NCI-H748 (cell line): ENCODE results near the gene MAP7D3.
"Not testable (repeated sequence)": the region's sequence is repeated elsewhere in the genome, so short reads cannot be mapped to it uniquely, and the experiment has no call there.

Experiments used
- DNase-seq: peaks from one replicate; lab custom pipeline; 2025; ENCODE audit not compliant: unreplicated experiment; lab: John Stamatoyannopoulos, UW

Gene MAP7D3

DNA sequence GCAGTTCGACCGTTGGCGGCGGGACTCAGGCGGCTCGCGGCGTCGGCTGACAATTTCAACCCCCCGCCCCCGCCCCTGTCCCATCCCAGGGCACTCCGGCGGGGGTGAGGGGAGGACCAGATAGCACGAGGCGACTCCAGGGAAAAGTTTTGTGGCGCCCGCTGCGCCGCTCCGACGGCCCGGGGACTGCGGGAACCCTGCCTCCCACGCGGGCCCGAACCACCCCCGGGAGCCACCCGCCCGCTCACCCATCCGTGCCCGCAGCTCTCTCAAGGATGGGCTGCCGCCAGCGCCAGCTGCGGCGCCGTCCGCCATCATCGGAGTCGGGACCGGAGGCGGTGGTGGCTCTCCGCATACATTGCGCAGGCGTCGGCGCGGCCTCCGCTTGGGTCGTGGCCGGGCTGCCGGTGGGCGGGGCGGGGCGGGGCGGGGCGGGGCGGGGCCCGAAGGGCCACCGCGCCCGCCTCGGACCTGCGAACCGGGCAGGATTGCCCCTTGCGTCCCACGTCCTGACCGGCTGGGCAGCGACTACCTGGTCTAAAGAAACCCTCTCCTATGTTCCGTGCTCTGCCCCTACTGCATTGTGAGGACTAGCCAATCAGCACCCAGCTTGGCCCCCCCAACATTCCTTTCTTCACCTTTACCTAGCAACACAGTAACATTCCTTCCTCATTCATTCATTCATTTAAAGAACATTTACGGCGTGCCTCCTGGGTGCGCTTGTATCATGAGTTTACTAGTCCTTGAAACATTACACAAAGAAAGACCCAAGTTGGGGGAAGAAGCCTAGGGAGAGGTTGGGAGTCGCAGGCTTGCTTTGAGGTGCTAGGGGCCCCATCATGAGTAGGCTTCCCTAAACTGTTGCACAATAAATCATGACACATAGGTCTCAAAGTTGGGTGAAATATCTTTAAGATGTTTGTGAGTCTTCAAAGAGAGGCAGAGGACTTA lies at the start of gene MAP7D3:
Gene MAP7D3 (minus strand): TSS at position 360 of the 951 bp plus-strand sequence. CDS start 42 bp downstream, at position 318.
- DNase-seq = peak; percentile 77

GRCh38 chrX:136300721-136301120 lies 49.5 kb upstream of the MAP7D3 start, which contains the start of gene ADGRG4:
Gene ADGRG4, plus strand, starts transcription at chrX:136300963. Its CDS starts 7,815 bp downstream, at chrX:136308778.
- DNase-seq = not testable (repeated sequence)

DNA sequence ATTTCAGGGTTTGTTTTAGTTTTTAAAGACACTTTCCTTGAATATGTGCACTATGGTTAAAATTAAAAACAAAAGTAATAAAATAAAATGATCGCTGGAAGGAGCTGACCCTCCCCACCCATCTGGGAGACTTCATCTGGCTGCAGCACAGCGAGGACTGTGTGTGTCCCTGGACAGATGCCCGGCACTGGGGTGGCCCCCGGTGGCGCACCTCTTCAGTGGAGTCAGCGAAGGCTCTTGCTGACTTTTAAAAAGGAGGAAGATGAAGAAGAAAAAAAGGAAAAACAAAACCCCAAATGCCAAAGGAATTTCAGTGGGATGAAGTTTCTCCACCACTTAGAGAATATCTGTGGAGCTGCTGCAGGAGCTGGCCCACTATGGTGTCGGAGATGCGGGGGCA lies 44.2 kb upstream of the MAP7D3 start:
- DNase-seq = no peak

GRCh38 chrX:136292656-136293055 lies 41.5 kb upstream of the MAP7D3 start:
- no peak for DNase-seq

GRCh38 chrX:136291824-136292223 lies 40.6 kb upstream of the MAP7D3 start:
- DNase-seq = no peak

DNA sequence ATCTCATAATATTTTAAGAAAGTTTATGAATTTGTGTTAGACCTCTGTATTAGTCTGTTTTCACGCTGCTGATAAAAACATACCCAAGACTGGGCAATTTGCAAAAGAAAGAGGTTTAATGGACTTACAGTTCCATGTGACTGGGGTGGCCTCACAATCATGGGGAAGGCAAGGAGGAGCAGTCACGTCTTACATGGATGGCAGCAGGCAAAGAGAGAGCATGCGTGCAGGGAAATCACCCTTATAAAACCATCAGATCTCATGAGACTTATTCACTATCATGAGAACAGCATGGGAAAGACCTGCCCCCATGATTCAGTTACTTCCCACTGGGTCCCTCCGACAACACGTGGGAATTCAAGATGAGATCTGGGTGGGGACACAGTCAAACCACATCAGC lies 35.2 kb upstream of the MAP7D3 start:
- not testable (repeated sequence) for DNase-seq

GRCh38 chrX:136275553-136275952 lies 24.4 kb upstream of the MAP7D3 start:
- DNase-seq = no peak

DNA sequence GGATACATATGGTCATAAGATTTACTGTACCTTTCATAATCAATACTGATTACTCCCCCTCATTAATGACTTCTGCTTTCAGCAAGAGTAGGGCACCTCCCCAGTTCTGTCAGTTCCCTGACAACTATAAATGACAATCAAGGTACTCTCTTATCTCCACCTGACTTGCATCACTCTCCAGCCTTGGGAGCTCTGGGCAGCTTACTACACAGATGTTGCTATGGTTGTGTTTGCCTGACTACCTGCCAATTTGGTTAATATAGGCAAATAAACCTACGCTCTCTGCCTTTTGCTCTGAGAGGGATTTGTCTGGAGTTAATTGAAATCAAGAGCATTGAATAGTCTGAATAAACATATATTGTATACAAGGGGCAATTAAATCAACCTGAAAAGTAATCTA lies 22.8 kb upstream of the MAP7D3 start:
- DNase-seq = peak; percentile 65

GRCh38 chrX:136272325-136272724 lies 21.1 kb upstream of the MAP7D3 start:
- no peak for DNase-seq

DNA sequence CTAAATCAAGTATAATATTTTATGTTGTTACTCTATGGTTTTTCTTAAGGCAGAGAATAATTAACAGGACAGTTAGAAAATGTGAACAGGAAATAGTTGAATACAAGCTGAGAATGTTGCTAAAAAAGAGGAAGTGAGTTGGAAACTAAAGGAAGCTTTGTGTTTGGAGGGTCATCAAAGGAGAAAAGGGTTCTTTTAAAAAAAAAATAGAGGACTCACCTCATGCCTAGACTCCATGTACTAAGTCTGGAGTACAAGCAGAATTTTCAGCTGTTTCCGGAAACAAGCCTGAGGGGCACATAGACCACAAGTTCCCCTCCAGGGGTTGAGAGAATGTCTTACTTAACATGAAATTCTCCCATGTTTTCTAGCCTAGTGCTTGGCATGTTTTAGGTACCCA lies 20.1 kb upstream of the MAP7D3 start:
- no peak for DNase-seq

DNA sequence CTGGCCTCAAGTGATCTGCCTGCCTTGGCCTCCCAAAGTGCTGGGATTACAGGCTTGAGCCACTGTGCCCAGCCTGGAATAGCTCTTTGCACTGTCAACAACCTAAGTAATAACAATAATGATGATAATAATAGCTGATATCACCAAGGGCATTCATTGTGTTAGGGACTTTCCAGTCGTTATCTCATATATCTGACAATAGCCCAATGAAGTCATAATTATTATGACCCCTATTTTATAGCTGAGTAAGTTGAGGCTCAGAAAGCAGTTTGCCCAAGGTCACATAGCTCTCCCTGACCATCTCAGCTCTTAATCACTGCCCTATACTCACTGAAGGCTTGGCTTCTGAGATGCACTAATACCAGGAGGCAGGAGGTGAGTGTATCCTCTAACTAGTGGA lies 18.7 kb upstream of the MAP7D3 start:
- no peak for DNase-seq

DNA sequence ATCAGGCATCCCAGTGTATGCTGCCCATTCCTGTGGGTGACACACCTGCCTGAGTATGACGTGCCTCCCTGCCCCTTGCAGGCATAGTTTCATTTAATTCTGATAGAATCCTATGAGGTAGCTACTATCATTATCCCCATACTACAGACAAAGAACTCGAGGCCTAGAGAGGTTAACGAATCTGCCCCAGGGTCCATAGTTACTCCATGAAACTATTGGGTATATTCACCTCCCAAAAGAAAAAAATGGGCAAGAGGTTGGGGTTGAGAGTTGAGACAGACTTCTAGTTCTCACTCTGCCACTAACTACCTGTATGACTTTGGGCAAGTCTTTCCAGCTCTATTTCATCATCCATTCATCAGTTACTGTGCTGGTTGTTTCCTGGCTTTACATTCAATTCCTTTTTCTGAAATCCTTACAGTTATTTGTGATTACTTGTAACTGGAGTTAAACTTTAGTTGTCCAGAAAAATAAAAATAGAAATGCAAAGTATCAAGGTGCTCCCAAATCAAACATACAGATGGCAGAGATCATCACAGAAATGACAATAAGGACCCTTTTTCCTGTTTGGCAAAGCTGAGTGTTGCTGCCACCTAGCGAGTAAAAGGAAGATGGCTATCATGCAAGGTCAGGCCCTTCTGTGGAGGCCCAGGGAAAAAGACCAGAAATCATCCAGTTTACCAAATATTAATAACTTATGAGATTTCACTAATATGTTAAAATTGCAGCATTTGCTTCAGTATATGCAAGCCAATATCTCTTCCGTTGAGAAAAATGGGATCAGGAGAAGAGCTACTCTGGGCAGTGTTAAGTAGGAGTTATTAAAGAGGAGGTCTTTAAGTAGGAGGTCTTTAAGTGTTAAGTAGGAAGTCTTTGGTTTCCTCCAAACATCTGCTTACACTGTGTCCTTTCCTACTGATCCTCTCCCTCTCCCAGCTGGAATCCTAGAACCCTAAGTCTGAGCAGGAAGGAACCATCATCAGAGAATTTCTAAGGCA lies 17.1 kb upstream of the MAP7D3 start:
- DNase-seq = peak; percentile 48

DNA sequence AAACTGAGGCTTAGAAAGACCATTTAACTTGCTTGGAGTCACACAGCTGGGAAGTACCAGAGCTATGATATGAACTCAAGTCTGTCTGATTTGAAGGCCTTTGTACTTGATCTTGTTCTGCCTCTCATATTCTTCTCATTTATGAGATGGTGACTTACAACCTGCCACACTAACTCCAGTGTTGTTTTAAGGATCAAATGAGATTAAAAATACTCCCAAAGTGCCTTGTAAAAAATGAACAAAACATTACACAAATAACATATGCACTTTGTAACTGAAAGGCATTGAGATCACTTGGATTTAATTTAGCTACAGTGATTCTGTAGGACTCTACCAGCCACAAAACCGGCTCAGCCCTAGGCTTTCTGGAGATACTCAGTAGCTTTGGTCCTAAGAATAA lies 15.6 kb upstream of the MAP7D3 start:
- DNase-seq = no peak

GRCh38 chrX:136262812-136263315 lies 11.7 kb upstream of the MAP7D3 start:
- DNase-seq = no peak

DNA sequence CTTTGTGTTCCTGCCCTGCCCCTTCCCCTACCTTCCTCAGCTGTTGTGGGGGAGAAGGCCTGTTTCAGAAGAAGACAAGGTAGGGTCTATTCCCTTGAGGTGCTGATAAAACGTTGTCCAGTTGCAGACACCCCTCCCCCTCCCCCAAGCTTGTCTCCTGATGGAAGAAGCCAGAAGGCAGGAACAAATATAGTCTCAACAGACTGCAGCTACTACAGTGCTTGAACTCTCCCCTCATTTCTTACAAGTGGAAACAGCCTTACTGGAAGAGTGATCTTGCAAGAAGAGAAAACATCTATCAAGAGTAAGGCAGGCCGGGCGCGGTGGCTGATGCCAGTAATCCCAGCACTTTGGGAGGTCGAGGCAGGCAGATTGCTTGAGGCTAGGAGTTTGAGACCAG lies 11.0 kb upstream of the MAP7D3 start:
- DNase-seq = no peak

GRCh38 chrX:136261321-136261720 lies 10.1 kb upstream of the MAP7D3 start:
- no peak for DNase-seq

DNA sequence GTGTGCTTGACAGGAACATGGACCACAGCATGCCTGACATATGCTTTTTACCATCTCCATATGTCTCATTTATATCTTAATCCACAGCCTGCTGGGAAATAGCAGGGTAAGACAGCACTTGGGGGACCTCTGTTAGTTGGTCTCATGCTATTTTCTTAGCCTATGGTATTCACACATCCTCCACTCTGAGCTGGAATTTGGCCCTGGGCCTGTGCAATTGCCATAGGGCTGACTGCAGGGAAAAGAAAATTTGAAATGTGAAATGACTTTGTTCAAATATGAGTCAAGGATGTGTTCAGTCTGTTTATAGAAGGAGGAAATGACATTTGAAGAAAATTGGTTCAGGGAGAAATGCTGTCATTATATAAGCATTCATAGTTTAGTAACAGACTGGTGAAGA lies 9.6 kb upstream of the MAP7D3 start:
- DNase-seq = no peak

DNA sequence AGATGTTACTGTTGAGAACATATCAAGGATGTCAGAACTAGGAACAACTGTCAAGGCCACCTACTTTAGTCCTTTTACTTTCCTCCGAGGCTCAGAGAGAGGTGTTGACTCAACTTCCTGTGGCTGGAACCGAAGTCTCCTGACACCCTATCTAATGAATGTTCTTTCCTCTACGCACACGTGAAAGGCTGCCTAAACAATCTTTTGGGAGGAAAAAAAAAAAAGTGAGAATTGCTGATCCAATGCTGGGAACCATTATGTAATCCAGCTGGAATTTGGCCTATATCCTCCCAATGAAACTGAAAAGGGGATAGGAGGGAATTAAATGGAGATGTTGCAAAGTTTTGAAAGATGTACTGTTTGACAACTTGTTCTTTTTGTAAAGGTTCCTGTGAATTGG lies 8.3 kb upstream of the MAP7D3 start:
- DNase-seq = no peak

DNA sequence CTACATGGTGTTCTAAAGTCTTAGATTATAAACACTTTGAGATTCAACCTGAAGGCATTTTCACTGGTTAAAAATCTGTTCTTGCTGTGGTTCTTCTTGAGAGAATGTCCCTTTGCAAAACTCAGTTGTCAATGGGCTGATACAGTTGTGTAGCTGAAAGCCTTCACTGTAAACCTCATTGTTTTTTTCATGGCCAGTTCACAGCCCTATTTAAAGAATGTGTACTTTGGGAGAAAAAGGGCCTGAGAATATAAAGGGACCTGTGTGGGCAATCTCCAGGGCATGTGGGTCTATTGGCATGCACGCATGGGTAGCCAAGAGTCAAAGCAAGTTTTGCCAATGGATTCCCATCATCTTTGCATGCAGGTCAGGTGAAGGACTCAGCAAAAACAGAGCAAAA lies 7.8 kb upstream of the MAP7D3 start:
- no peak for DNase-seq

DNA sequence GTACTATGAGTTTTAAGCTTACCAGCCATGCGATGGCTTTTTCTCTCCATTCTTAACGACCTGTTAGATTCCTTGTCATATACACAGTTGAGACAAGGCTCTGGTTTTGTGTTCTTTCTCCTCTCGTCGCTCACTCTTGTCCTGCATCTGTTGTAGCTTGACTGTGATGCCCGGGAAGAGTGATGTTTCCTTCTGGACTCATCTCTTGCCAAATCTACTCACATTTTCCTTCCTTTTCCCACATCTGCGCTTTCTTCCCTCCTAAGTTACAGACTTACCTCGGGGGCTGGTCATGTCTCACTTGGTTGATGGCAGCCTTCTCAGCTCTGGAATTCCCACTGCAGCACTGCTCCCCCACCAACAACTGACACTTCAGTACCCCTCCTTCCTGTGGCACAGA lies 4.8 kb upstream of the MAP7D3 start:
- no peak for DNase-seq

- DNase-seq = no peak
Measured at GRCh38 chrX:136255541-136255940, 4.3 kb upstream of the MAP7D3 start.
